ENCODE measurements around the gene DOLPP1.
"Not testable (repeated sequence)": the region's sequence is repeated elsewhere in the genome, so short reads cannot be mapped to it uniquely, and the experiment has no call there.

DOLPP1 gene, protein sequence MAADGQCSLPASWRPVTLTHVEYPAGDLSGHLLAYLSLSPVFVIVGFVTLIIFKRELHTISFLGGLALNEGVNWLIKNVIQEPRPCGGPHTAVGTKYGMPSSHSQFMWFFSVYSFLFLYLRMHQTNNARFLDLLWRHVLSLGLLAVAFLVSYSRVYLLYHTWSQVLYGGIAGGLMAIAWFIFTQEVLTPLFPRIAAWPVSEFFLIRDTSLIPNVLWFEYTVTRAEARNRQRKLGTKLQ

DNA sequence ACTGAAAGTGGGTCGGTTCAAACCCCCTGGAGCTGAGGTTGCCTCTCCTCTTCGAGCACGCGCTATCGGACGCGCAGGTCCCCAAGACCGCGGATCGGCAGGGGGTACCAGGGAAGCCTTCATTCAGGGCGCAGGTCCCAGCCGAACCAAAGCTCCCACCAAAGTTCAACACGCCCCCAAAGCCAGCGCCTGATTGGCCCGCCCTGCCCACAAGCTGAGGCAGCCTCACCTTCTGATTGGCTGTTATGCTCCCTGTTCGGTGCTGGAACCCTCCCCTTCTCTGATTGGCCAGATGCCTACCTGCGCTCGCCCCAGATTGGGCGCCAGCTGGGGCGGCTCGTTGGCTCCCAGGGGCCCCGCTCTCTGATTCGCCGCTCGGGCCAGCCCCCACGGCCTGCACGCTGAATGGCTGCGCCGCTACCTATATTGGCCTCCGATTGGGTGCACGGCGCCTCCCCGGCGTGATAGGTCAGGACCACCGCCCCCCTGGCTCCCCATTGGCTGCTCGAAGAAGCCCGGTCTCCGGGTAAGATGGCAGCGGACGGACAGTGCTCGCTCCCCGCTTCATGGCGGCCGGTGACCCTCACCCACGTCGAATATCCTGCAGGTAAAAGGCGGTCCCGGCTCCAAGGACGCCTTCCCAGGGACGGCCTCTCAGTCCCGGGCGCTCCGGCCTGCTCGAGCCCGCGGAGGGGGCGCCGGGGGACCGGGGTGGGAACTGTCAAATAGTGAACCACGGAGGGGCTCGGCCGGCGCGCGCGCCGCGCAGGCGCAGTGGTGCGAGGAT, at the start of gene DOLPP1:
Gene DOLPP1, plus strand, starts transcription at position 511 of the 787 bp plus-strand sequence. Its CDS starts 21 bp downstream, at position 532.
- peak; percentile 90 for DNase-seq

DNA sequence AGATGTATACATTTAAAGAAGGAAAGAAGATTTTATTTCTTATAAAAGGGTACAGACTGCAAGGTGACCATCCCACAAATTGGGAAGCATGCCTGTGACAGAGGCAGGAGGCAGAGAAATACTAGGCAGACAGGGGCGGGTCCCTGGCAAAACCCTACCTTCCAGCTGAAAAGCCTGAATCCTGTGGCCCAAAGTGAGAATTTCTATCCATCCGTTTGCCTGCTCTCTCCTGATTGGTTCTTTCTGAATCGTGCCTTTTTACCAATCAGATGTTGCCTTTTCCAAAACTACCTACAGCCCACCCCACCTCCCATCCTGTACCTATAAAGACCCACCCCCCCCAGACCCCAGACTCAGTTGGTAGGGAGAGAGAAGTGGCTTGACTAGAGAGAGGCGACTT, 49.4 kb upstream of the DOLPP1 start:
- DNase-seq = no peak

DNA sequence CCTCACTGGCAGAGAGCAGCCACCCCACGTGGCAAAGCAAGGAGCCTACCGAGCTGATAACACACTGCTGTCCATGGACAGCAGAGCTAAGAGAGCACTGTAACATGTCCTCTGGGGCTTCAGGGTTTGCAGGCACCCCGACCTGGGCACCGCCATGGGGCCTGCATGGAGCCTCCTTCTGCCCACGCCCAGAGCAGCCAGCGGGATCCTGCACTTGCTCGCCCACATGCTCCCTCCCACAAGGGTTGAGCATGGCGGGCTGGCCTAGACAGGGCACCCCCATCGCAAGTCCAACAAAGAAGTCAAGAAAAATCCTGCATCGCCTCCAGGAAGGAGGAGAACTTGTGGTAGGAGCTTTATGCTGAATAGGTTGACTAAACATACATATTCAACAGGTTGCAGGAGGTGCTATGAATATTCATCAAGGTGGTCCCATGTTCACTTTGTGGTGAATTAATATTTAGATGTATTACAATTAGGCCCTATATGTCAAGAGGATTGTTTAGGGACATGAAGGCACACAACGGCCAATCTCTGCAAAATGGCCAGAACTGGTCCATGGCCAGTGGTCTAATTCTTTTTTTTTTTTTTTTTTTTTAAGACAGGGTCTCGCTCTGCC, 48.3 kb upstream of the DOLPP1 start:
- DNase-seq = no peak

GRCh38 chr9:129033216-129033615, 47.7 kb upstream of the DOLPP1 start:
- DNase-seq = no peak

DNA sequence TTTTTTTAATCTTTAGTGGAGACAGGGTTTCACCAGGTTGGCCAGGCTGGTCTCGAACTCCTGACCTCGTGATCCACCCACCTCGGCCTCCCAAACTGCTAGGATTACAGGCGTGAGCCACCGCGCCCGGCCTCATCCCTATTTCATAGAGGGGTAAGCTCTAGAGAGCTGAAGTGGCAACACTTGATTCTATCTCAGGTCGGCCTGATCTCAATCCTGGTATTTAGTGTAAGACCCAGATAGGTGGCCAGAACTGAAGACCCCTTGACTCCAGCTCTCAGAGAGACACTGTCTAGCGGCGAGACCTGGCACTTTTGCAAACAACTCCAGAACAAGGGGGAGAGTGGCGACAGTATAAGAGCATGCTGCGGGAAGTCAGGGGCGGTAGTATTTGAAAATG, 45.1 kb upstream of the DOLPP1 start:
- DNase-seq = not testable (repeated sequence)

- DNase-seq = peak; percentile 97
These were observed 44.5 kb upstream of the DOLPP1 start, which contains the start of gene MIGA2 for GRCh38 chr9:129036241-129036922. Gene MIGA2, plus strand, starts transcription at chr9:129036626. Its CDS starts 3,969 bp downstream, at chr9:129040595.

DNA sequence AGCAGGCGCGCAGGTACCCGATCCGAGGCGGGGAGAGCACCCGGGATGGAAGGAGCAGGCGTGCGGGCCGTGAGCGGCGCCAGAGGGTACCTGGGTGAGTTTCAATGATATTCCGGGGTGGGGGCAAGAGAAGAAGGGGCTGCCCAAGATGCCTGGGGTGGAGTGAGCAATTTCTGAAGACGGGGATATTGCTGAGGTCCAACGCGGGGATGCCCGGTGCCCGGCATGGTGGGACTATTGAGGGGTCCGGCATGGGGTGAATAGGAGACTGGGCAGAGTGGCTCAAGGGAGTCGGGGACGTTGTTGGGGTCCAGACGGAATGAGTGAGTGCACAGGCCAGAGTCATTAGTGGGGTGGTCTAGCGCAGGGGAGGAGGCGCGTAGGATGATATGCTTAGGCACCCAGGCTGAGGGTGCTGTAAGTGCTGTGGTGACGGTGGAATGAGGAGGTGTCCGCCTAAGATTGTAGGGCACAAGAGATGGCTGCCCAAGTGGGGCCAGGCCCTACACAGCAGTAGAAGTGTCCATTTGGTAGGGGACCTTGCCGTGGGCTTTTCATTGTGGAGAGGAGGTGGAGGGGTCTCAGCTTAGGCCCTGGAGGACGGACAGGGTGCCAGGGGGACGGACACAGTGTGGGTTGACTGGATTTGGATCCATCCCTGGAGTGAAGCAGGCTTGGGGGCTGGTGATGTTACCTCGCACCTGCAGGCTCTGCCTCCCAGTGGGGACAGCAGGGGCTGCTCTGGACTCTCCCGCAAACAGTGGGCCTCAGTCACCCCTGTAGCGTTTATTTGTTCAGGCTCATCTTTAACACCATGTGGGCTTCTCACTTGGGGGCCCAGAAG, 43.8 kb upstream of the DOLPP1 start:
- DNase-seq = no peak

GRCh38 chr9:129037767-129038098, 43.2 kb upstream of the DOLPP1 start:
- no peak for DNase-seq

DNA sequence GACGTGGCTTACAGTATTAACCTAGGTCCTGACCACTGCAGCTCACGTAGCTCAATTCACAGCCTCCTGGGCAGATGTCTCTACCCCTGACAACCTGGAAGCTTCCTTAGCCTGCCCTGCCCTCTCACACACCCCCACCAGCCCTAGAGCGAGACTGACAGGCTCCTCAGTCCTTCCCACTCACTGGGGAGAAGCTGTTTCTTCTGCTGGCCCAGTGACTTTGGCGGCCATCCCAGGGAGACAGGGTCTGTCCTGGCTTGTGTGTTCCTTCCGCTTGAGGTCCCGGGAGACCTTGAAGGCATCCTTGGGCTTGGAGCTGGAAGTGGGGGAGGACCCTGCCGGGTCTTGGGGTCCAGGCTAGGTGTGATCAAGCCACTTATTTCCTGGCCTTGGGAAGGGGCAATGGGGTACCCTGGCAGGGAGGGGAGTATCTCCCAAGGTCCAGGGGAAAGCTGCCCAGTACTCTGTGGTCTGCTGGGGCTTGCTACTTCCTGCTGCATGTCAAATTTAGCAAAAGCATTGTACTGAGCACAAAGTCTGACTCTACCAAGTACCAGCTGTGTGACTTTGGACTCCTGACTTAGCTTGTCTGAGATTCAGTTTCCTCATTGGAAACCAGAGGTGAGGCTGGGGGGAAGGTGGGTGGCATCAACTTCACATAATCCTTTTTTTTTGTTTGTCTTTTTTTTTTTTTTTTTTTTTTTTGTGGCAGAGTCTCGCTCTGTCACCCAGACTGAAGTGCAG, 42.6 kb upstream of the DOLPP1 start:
- no peak for DNase-seq

- DNase-seq = no peak
These were observed 40.7 kb upstream of the DOLPP1 start for GRCh38 chr9:129040113-129040643.

- no peak for DNase-seq
These were observed 38.9 kb upstream of the DOLPP1 start for GRCh38 chr9:129042016-129042415.

GRCh38 chr9:129052592-129052991, 28.3 kb upstream of the DOLPP1 start:
- no peak for DNase-seq

GRCh38 chr9:129053020-129053419, 27.9 kb upstream of the DOLPP1 start:
- DNase-seq = no peak

GRCh38 chr9:129054163-129054851, 26.6 kb upstream of the DOLPP1 start:
- DNase-seq = no peak

DNA sequence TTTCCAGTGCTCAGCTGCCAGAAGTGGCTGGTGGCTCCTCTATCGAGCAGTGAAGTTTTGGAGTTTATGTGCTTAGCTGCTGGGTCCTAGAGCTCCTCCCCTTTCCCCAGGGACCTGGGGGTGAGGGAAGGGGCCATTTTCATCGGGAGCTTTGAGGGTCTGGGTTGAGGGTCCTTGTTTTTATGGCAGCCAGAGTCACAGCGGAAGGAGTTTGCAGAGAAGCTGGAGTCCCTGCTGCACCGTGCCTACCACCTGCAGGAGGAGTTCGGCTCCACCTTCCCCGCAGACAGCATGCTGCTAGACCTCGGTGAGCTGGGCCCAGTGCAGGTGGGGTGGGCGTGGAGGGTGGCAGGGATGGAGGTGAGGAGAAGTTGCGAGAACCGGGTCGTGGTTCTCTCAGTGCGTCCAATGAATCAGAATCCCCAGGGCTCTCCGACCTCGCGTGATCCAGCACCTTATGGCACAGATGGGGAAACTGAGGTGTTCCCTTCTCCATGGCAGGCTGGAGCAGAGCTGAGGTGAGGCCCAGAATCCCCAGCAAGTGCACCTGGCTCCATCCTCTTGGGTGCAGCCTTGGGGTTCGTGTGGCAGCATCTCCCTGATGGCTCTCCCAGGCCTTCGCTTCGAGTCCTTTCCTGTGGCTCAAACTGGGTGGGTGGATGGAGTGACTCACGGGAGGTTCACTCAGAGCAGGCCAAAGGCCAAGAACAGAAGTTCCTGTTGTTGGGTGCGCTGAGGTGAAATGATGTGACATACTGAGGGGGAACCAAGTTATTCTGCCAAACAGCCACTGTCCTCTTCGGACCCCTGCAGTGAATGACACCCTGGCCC, 21.7 kb upstream of the DOLPP1 start:
- no peak for DNase-seq

DNA sequence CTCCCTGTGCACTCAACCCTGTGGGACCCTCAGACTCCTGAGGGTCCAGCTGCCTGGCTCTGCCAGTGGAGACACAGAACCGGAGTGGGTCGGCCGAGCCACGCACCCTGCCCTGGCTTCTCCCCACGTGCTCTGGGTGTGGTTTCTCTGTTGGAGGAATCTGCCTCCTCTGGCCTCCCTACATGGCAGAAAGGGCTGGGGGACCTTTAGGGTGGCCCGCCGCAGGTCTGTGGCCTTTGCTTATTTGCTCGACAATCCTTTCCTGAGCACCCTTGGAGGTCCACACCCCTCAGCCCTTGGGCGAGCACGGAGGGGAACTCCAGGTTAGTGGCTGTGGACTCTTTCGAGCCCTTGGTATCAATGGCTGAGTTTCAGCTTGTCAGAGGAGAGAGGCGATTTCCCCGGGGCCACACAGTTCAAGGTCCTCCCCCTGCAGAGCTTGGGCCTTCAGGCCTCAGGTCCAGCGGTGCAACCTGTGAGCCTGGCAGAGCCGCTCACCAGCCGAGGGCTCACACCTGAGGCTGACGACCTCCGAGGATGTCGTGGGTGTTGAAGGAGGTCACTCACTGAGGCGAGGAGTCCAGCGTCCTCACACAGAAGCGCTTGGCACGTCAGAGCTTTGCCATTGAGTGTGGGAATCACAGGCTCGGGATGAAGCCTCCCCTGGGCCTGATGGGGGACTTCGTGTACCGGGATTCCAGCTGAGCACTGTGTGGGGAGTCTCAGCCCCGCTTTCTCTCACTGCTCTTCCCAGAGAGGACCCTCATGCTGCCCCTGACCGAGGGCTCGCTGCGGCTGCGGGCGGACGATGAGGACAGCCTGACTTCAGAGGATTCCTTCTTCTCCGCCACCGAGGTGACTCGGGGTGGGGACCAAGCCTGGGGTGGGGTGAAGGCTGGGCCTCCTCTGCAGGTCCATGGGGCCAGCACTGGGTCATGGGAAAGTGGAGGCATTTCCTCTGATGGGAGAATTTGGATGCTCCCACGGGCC, 20.8 kb upstream of the DOLPP1 start:
- DNase-seq = no peak

GRCh38 chr9:129060991-129061390, 19.9 kb upstream of the DOLPP1 start:
- no peak for DNase-seq

GRCh38 chr9:129063061-129063460, 17.9 kb upstream of the DOLPP1 start:
- DNase-seq = no peak

- no peak for DNase-seq
These were observed 16.4 kb upstream of the DOLPP1 start for GRCh38 chr9:129064499-129064908.
